GM23248 (cell line): Measurements from ENCODE around the gene ADAMTSL1. TPM values are rescaled to one million over a fixed set of nuclear protein-coding genes. Genes with fewer than 3 reads are reported as not detected.

Experiments used
- DNase-seq: peaks from one replicate; pipeline ENCODE4 v3.0.0-alpha.2; 2015
- H2AFZ ChIP-seq: fragments of 200-600 bp; sonication (generic); 2 replicates; pipeline ENCODE4 v1.6.1; 2016; ENCODE audit warnings: antibody characterized with exemption
- H3F3A ChIP-seq: fragments of 200-600 bp; sonication (generic); 2 replicates; pipeline ENCODE4 v1.6.1; 2016; ENCODE audit warnings: mild to moderate bottlenecking, antibody characterized with exemption, mixed run types; ENCODE audit not compliant: insufficient read depth
- H3K27ac ChIP-seq: fragments of 200-600 bp; sonication (generic); 2 replicates; pipeline ENCODE4 v1.5.1; 2016; ENCODE audit warnings: mild to moderate bottlenecking
- H3K27me3 ChIP-seq: fragments of 200-600 bp; sonication (generic); replicated peaks from 2 replicates; pipeline ENCODE4 v1.6.1; 2016; ENCODE audit warnings: mild to moderate bottlenecking; ENCODE audit not compliant: insufficient read depth
- H3K36me3 ChIP-seq: fragments of 200-600 bp; sonication (generic); 2 replicates; pipeline ENCODE4 v1.6.1; 2016; ENCODE audit warnings: low read depth, mild to moderate bottlenecking
- H3K4me1 ChIP-seq: fragments of 200-600 bp; sonication (generic); 2 replicates; pipeline ENCODE4 v1.6.1; 2016; ENCODE audit warnings: mild to moderate bottlenecking; ENCODE audit not compliant: insufficient read depth
- H3K4me2 ChIP-seq: fragments of 200-600 bp; sonication (generic); one replicate; pipeline ENCODE4 v1.6.1; 2016; ENCODE audit warnings: mild to moderate bottlenecking; ENCODE audit not compliant: unreplicated experiment
- H3K4me3 ChIP-seq: fragments of 200-600 bp; sonication (generic); 2 replicates; pipeline ENCODE4 v1.5.1; 2016; ENCODE audit warnings: mild to moderate bottlenecking
- H3K79me2 ChIP-seq: fragments of 200-600 bp; sonication (generic); 2 replicates; pipeline ENCODE4 v1.6.1; 2016; ENCODE audit warnings: mild to moderate bottlenecking; ENCODE audit not compliant: insufficient read depth
- H3K9ac ChIP-seq: fragments of 200-600 bp; sonication (generic); 2 replicates; pipeline ENCODE4 v1.6.1; 2016; ENCODE audit warnings: mild to moderate bottlenecking
- H3K9me2 ChIP-seq: fragments of 200-600 bp; sonication (generic); 2 replicates; pipeline ENCODE4 v1.6.1; 2016; ENCODE audit warnings: mixed run types, mild to moderate bottlenecking, moderate library complexity; ENCODE audit not compliant: insufficient read depth
- H3K9me3 ChIP-seq: fragments of 200-600 bp; sonication (generic); one replicate; pipeline ENCODE4 v1.6.1; 2017; ENCODE audit warnings: low read depth
- H4K20me1 ChIP-seq: fragments of 200-600 bp; sonication (generic); 2 replicates; pipeline ENCODE4 v1.6.0; 2016; ENCODE audit not compliant: insufficient read depth
- EZH2 ChIP-seq: fragments of 200-600 bp; sonication (generic); IDR thresholded peaks from 2 replicates; pipeline ENCODE4 v1.6.1; 2018; ENCODE audit warnings: antibody characterized with exemption, mild to moderate bottlenecking; ENCODE audit not compliant: insufficient read depth, poor library complexity, severe bottlenecking
- EZH2phosphoT487 ChIP-seq: fragments of 200-600 bp; sonication (generic); IDR thresholded peaks from 2 replicates; pipeline ENCODE4 v1.6.1; 2018; ENCODE audit warnings: antibody characterized with exemption, moderate library complexity, mild to moderate bottlenecking, low read depth; ENCODE audit not compliant: insufficient read depth
- WGBS, 2 experiments: methylation state at CpG; one replicate each; pipeline ENCODE4 v1.1.6; 2015 to 2017; ENCODE audit warnings: low lambda C conversion rate in 2 of 2, low coverage in 1 of 2; ENCODE audit errors: missing lambda C conversion rate in 2 of 2; 5-methylcytosine and 5-hydroxymethylcytosine counted together
- in situ Hi-C: fragments of 300-500 bp; cut with MboI; formaldehyde crosslinking; loops from 2 replicates; pipeline ENCODE4 v1.15.0; 2020
- polyA plus RNA-seq: library from polyadenylated mRNA; unstranded; fragments of >200 nt; fragmentation: Nextera tagmentation; extraction: Ambion mirVana; gene quantifications from 2 replicates; pipeline ENCODE4 v1.2.1, GENCODE V29; 2016
- total RNA-seq: library from RNA; depleted of rRNA; stranded (reverse); fragments of >200 nt; shearing (Covaris generic); gene quantifications from 2 replicates; pipeline ENCODE4 v1.2.3, GENCODE V29; 2014

ADAMTSL1 gene
- total and polyA plus RNA-seq, 2 experiments from 2014 or later, result 77.0 to 273 TPM

DNA sequence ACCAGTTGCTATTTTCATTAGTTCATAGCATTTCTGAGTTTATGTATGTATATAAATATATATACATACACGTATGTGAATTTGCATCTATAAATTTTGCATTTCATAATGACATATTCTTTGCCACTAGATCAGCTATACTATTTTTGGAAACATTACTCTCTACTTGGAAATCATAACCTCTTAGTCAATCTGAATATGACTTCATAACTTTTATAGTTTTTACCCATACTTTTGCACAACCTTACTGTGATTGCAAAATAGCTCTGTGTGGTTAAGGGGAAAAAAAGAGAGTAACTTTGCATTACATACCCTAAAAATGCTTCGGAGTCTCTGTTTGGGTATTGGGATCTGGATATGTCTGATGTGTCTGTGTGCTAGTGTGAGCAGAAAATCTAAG lies 44.9 kb upstream of the ADAMTSL1 start:
- H3K4me3 ChIP-seq, result no peak overlapping the region
- TF ChIP-seq EZH2phosphoT487 (no peak), EZH2 (no peak)
- no peaks in the 10 kb centered on the region for H3K36me3 ChIP-seq
- no peaks in the 10 kb centered on the region for H4K20me1 ChIP-seq
- peak; percentile 69 for DNase-seq
- peaks cover 46% of the 10 kb centered on the region for H3K4me1 ChIP-seq
- 74% methylated on average over 2 of the region's 2 CpGs for WGBS, 2 experiments
- no peak overlapping the region for H3K9ac ChIP-seq
- in situ Hi-C loops, result loop anchor here (25.0 kb wide), 2 partner anchors 167 to 617 kb away; no protein-coding TSS in a partner anchor
- H3K27ac ChIP-seq, result 0 out of 2 replicates have a peak overlapping the region, but pooled peaks have one; percentile 8
- no peaks in the 10 kb centered on the region for H3K27me3 ChIP-seq
- H3F3A ChIP-seq, result 0 out of 2 replicates have a peak, but pooled peaks cover 5% of the 10 kb centered on the region
- no peaks in the 10 kb centered on the region for H3K9me2 ChIP-seq
- no peaks in the 10 kb centered on the region for H3K79me2 ChIP-seq
- H3K4me2 ChIP-seq, result peak overlapping the region; percentile 38
- H2AFZ ChIP-seq, result no peak overlapping the region
- H3K9me3 ChIP-seq, result no peaks in the 10 kb centered on the region

DNA sequence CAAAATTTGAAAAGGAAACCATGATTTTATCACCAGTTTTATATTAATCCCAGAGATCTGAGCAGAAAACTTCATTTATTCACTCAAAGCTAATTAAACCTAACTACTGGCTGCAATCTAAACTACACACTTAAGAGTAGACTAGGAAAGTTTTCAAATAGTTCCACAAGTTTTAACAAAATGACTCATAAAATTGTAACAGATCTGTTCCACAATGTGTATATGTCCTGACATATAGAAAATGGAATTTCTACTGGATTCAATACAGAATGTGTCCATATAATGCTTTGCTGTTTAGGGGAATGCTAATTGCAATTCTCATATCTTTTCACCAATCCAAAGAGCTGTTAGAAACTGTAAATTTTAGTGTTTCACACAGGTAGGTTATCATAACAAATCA lies 40.3 kb upstream of the ADAMTSL1 start:
- H3K27me3 ChIP-seq, result no peaks in the 10 kb centered on the region
- no peaks in the 10 kb centered on the region for H3K9me3 ChIP-seq
- H3K27ac ChIP-seq, result no peak overlapping the region
- no peak overlapping the region for H3K4me3 ChIP-seq
- no peak overlapping the region for H3K4me2 ChIP-seq
- TF ChIP-seq EZH2phosphoT487, result no peak
- TF ChIP-seq EZH2, result no peak
- no peak for DNase-seq
- H3K36me3 ChIP-seq, result no peaks in the 10 kb centered on the region
- no peak overlapping the region for H3K9ac ChIP-seq
- H3K9me2 ChIP-seq, result no peaks in the 10 kb centered on the region
- H4K20me1 ChIP-seq, result no peaks in the 10 kb centered on the region
- in situ Hi-C loops, result loop anchor here (25.0 kb wide), 2 partner anchors 171 to 621 kb away; no protein-coding TSS in a partner anchor
- peaks cover 19% of the 10 kb centered on the region for H3F3A ChIP-seq
- H2AFZ ChIP-seq, result no peak overlapping the region
- H3K4me1 ChIP-seq, result peaks cover 51% of the 10 kb centered on the region
- no peaks in the 10 kb centered on the region for H3K79me2 ChIP-seq

DNA sequence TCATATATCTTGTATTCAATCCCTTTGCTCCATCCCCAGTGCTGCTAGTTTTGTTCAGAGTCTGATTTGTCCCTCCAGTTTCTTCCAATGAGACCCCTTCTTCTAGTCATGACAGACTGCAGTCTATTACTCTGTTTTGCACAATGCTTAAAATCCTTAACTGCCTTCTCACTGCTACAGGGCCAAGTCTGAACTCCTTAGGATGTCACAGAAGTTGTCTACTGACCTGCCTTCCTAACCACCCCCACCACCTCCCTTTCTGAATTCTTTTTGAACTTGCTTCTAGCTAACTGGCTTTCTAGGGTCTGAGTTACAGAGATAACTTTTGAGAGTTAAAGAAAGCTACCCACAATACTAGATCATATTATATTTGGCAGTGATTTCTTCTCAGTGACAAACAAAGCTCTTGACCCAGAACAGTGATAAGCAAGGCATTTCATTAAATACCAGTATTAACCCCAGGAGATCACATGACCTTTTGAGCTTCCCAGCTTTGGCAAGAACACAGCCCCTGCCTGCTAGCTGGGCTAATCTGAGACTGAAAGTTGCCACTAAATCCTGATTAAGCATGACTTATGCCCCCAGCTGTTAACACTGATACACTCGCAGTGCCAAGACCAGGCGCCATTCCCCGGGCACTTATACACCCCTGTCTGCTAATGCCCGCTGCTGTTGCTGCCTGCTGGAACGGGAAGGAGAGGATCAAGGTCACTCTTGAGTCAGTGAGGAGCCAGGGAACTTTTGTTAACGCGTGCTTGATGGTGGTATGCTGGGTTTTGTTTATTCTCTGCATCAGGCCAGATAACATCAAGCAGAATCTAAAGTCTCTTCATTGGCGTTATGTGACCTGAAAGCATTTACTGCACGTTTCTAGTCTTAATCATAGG lies 36.4 kb upstream of the ADAMTSL1 start:
- no peaks in the 10 kb centered on the region for H3K27me3 ChIP-seq
- no peaks in the 10 kb centered on the region for H4K20me1 ChIP-seq
- H3K79me2 ChIP-seq, result no peaks in the 10 kb centered on the region
- H3K9me3 ChIP-seq, result no peaks in the 10 kb centered on the region
- H3K4me3 ChIP-seq, result peak overlapping the region; percentile 72
- WGBS, 2 experiments, result 3 to 8% methylated on average over 9 of the region's 9 CpGs
- H3K27ac ChIP-seq, result peak overlapping the region; percentile 77
- H3K9me2 ChIP-seq, result no peaks in the 10 kb centered on the region
- peaks cover 49% of the 10 kb centered on the region for H3K4me1 ChIP-seq
- in situ Hi-C loops, result loop anchor here (25.0 kb wide), 2 partner anchors 175 to 625 kb away; no protein-coding TSS in a partner anchor
- H3F3A ChIP-seq, result peaks cover 27% of the 10 kb centered on the region
- H3K36me3 ChIP-seq, result no peaks in the 10 kb centered on the region
- peak overlapping the region; percentile 84 for H3K4me2 ChIP-seq
- H2AFZ ChIP-seq, result peak overlapping the region; percentile 98
- H3K9ac ChIP-seq, result peak overlapping the region; percentile 76
- TF ChIP-seq EZH2 (no peak), EZH2phosphoT487 (no peak)
- peak; percentile 68 for DNase-seq

DNA sequence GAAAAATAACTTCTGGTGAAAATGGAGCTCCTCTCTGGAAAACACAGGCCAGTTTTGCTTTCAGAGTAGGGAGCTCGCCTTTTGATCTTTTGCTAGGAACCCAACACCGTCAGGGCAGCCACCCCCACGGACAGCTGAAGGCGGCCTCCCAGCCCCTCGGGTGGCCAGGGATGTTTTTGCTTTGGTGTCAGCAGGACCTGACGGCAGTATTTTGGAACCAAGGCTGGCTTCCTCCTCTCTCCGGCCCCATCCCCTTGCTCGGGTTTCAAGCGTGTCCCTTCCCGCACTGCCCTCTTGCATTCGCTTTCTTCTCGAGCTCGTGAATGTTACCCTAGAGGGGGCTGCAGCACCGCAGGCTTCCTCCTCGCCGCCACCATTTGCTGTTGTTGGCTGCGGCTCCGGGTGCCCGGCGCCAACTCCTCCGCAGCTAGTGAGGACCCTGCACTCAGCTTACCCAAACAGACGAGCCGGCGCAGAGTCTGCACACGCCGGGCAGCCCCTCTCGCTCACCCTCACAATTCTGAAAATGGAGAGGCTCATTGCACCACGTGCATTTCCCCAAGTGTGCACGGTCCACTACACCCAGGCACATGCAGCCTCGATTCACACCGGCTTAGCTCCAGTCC lies 35.5 kb upstream of the ADAMTSL1 start:
- Histone ChIP-seq H3F3A (peaks cover 27% of the 10 kb centered on the region), H3K27ac (peak overlapping the region; percentile 77), H3K27me3 (no peaks in the 10 kb centered on the region), H3K9me3 (no peaks in the 10 kb centered on the region), H3K79me2 (no peaks in the 10 kb centered on the region), H3K4me1 (peaks cover 49% of the 10 kb centered on the region), H4K20me1 (no peaks in the 10 kb centered on the region), H3K9me2 (no peaks in the 10 kb centered on the region), H3K4me3 (peak overlapping the region; percentile 72), H3K36me3 (no peaks in the 10 kb centered on the region), H3K4me2 (peak overlapping the region; percentile 84), H2AFZ (peak overlapping the region; percentile 98), H3K9ac (peak overlapping the region; percentile 76)
- in situ Hi-C loops, result loop anchor here (25.0 kb wide), 2 partner anchors 176 to 626 kb away; no protein-coding TSS in a partner anchor
- peak; percentile 72 for DNase-seq
- WGBS, 2 experiments, result 3 to 5% methylated on average over 30 to 31 of the region's 31 CpGs
- no peak for TF ChIP-seq EZH2
- TF ChIP-seq EZH2phosphoT487, result no peak
